Measurements from ENCODE around the gene TMEM178B. TPM values are rescaled to one million over a fixed set of nuclear protein-coding genes. Genes with fewer than 3 reads are reported as not detected.

Gene TMEM178B
- total RNA-seq, 1 donor: 0.09 TPM

GRCh38 chr7:141484907-141485306 is 411.0 kb downstream of the TMEM178B start:
- TF ChIP-seq CTCF (IDR thresholded peaks at IDR 0.05; ENCODE audit: insufficient read depth, low read length): no peak
- H3K4me3 ChIP-seq (ENCODE audit: low read depth, low read length): no peak overlapping the region
- no peak for DNase-seq (ENCODE audit: low read depth)

GRCh38 chr7:141486959-141487358 is 413.1 kb downstream of the TMEM178B start:
- DNase-seq (ENCODE audit: low read depth): no peak
- H3K4me3 ChIP-seq (ENCODE audit: low read depth, low read length): no peak overlapping the region
- no peak for TF ChIP-seq CTCF (IDR thresholded peaks at IDR 0.05; ENCODE audit: insufficient read depth, low read length)

DNA sequence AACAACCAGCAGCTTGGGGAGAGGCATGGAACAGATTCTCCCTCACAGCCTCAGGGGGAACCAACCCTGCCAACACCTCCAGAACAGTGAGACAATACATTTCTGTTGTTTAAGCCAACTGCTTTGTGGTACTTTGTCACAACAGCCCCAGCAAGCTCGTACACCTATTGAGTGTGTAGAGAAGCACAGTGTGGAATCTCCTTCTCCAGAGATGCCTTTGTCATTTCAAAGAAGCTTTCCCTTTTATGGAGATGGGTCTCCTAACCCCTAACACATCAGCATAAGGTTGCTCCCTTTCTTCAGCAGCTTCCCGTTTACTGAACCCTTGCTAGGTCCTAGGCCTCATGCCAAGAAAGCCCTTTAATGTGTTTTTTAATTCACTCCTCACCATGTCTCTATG is 416.6 kb downstream of the TMEM178B start:
- H3K4me3 ChIP-seq (ENCODE audit: low read depth, low read length): no peak overlapping the region
- TF ChIP-seq CTCF (IDR thresholded peaks at IDR 0.05; ENCODE audit: insufficient read depth, low read length): no peak
- no peak for DNase-seq (ENCODE audit: low read depth)

- DNase-seq (ENCODE audit: low read depth): no peak
- no peak overlapping the region for H3K4me3 ChIP-seq (ENCODE audit: low read depth, low read length)
- TF ChIP-seq CTCF (IDR thresholded peaks at IDR 0.05; ENCODE audit: insufficient read depth, low read length): no peak
Observed at GRCh38 chr7:141495057-141495456, 421.2 kb downstream of the TMEM178B start.

GRCh38 chr7:141497391-141497790 is 423.5 kb downstream of the TMEM178B start:
- no peak overlapping the region for H3K4me3 ChIP-seq (ENCODE audit: low read depth, low read length)
- no peak for TF ChIP-seq CTCF (IDR thresholded peaks at IDR 0.05; ENCODE audit: insufficient read depth, low read length)
- DNase-seq (ENCODE audit: low read depth): no peak

DNA sequence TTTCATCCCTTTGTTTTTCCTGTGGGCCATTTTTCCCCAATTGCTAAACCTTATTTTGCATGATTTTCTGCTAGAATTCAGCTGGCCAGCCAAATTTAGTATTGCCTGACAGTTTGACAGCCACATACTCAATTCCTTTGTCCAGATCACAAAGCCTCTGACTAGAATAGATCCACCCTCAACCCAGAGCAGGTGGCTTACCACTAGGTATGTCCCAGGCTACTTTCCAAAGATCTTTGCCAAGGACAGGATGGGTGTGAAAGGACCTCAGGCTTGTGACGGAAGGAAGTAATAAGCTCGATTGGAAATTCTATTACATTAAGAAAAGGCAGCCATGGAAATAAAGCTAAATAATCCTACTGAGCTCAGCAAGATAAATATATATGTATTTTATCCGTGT is 426.7 kb downstream of the TMEM178B start:
- DNase-seq (ENCODE audit: low read depth): no peak
- H3K4me3 ChIP-seq (ENCODE audit: low read depth, low read length): no peak overlapping the region
- TF ChIP-seq CTCF (IDR thresholded peaks at IDR 0.05; ENCODE audit: insufficient read depth, low read length): no peak

- no peak overlapping the region for H3K4me3 ChIP-seq (ENCODE audit: low read depth, low read length)
- no peak for DNase-seq (ENCODE audit: low read depth)
- TF ChIP-seq CTCF (IDR thresholded peaks at IDR 0.05; ENCODE audit: insufficient read depth, low read length): no peak
Observed at GRCh38 chr7:141501451-141501850, 427.6 kb downstream of the TMEM178B start.

All from fibroblast of the aortic adventitia (primary cell).